ENCODE results near the gene IFT20.
"Not testable (repeated sequence)": the region's sequence is repeated elsewhere in the genome, so short reads cannot be mapped to it uniquely, and the experiment has no call there.

Gene IFT20

DNA sequence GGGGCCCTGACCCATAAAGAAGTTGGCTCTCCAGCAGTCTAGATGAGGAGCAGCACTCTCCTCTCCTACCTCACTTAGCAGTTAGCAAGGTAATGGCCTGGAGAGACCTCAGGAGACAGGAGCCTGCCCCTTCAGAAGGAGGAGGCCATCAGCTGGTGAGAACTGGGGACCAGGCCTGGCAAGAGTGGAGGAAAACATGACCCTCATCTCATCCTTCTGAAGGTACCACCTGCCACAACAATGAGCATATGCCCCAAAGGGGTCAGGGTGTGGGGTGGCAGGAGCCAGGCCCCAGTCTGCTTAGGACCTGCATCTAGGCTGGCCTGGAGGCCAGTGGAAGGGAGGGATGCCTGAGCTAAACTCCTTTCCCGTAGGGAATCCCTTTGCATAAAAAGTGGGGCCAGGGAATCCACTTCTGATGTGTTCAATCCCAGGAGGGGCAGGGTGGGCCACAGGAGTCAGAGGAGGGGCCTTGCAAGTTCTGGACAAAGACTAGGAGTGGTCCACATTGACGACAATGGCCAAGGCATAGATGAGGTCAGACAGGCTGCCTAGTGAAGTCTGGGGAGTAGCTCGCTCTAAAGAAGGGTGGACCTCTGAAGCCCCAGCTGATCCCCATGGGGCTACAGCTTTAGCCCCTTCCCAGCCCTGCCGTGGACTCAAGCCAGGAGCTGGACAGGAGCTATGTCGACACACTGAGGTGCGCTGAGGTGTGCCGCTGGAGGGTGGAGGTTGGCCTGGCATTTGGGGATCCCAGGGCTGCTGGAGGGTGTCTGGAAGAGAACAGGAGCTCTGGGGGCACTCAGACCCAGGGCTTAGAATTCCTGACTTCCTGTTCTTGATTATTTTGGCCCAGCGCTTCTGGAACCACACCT lies 28.7 kb upstream of the IFT20 start:
- DNase-seq: no peak

DNA sequence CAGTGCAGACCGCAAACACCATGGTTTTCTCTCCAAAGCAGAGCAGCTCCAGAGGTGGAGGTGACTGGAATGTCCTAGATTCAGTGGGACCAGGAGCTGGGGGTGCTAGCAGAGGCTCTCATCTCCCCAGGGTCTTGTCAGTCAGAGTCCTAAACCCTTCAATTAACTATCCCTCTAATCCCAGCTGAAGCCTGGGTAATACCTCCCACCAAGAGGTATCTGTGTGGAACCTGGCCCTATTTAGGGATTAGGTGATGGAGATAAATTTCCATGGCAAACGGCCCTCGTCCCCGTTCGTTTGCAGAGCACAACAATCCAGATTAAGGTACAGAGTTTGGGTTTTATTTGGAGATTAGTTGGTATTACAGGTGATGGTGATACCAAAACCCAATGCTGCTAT lies 27.9 kb upstream of the IFT20 start:
- DNase-seq: no peak

DNA sequence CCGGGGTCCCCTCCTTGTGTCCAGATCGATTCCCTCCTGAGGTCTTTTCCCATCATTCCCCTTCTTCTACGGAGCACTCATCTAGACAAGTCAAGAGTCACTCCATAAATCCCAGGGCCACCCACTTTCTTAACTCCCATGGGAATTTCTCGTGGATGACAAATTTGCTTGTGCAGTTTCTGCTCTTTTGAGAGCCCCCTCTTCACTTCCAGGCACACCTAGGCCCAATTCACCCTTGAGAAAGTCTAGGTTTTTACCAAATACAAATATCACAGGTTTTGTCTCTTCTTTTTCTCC lies 22.6 kb upstream of the IFT20 start:
- DNase-seq: no peak

DNA sequence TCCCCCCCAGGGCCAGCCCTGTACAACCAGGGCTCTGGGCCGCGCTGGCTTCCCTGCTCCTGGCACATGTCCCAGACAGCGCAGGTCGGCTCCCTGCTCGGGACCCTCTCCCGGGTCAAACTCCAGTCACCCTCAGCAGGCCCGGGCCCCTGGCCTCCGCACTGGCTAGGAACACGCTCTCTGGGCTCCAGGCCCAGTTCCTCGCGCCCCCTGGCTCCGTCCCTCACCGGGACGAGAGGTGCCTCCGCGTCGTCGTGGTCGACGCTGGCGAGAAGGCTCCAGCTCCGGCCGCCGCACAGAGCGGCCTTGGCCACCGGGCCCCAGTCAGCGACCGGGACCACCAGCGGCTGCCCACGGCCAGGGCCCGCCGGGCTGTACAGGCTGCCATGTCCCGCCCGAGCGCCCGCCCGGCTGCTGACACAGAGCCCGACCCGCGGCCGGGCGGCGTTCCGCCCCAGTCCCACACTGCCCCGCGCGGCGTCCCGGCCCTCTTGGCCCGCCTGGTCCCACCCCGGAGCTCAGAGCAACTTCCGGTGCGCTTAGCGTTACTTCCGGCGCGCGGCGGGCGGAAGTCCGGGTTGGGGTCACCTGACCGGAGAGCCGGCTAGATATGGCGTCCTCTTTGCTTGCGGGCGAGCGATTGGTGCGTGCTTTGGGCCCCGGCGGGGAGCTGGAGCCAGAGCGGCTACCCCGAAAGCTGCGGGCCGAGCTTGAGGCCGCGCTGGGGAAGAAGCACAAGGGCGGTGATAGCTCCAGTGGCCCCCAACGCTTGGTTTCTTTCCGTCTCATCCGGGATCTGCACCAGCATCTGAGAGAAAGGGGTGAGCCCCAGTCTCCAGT lies 22.0 kb upstream of the IFT20 start, which contains the start of gene POLDIP2:
POLDIP2 (minus strand) TSS at position 467 of the 840 bp plus-strand sequence; CDS start at position 388, 79 bp downstream.
- peak; percentile 98 for DNase-seq

DNA sequence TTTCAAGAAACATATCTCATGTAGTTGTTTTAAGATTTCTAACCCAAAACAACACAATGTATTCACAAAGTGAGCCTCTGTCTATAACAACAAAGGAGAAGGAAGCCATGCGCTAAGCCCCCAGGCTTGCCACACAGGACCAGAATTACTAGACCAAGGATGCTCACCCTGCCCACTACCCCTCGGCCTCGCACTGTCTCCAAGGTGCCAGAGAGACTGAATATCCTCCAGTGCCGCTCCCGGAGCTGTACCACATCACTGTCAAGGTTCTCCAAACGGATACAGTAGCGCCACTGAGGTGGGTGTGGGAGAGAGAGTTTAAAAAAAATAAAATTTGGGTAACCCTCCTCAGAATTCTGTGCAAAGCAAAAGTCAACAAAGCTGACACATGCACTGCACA lies 15.0 kb upstream of the IFT20 start:
- no peak for DNase-seq

DNA sequence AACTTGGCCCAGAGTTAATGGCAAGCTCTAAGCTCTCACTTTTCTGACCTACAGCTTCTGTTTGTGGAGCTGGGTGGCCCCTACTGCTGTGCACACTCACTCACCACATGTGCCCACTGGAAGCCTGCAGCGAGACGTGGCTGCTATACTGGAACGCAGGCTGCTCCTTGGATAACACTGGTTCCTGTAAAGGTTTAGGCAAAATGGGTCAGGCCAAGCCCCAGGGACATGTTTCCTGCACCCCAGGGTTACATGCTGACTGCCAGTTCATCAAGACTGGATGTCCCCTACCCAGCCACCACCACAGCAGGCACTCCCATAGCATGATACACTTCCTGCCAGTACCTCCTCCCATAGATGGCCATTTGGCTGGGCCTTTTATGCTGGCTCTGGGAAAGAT lies 13.7 kb upstream of the IFT20 start:
- DNase-seq: no peak

DNA sequence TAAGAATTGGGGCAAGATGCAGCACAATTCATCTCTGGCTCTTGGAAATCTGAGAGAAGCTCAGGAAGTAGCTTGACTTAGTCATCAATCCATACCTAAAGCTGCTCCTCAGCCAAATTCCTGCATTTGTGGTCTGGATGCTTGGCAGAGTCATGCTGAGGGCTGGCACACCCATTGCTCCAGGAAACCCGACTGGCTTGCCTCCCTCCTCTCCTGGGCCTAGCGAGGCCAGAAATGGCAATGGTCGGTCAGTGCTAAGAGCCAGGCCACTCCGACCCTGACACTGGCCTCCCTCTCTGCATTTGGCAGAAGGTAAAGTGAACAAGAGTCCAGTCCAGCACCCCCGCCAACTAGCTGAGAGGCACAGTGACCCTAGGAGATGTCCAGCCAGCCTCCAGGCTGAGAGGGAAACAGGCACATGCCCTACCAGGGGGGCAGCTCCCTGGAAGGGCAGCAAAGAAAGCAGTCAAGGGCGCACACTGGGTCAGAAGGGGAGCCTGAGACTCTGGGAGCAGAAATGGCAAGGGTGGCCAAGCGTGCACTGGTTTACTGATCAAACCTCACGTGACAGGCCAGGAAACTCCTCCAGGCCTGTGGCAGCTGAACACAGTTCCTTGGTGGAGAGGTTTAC lies 12.1 kb upstream of the IFT20 start:
- no peak for DNase-seq

DNA sequence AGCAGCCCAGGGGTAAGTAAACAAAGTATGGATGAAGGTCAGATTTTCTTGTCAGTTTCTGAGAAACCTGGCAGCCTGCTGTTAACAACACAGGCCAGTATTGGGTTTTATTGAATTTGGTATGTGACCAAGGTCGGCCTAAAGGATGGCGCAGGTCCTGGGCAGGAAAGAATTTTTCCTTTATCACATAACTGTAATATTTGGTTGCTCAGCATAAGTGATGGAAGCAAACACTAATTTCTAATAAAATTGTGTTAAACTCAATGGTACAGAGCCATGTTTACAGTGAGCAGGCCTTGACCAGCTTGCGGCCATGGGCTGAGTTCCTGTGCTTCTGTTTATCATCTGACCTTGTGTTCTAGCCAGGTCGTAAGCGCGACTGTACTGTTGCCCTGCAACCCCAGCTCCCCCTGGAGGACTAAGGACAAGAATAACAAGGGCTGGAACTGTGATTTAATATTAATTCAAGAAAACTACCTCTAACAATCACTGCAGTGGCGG lies 11.5 kb upstream of the IFT20 start:
- DNase-seq: peak; percentile 16

DNA sequence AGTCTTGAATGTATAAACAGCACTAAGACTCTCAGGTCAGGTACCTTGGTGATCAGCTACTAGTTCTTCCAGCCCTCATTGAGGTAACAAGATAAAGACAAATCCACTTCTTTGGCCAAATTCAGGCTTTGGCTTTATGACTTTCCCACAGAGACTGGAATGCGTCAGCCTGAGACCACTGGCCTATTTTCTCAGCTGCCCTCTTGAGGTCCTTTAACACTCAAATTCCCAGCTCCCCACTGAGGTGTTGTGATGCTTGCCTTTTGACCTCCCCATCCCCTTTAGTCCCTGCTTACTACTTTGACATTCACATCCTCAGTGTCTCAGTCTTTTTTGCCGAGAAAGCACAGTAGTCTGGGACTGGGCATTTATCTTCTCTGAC lies 10.9 kb upstream of the IFT20 start:
- DNase-seq: no peak

DNA sequence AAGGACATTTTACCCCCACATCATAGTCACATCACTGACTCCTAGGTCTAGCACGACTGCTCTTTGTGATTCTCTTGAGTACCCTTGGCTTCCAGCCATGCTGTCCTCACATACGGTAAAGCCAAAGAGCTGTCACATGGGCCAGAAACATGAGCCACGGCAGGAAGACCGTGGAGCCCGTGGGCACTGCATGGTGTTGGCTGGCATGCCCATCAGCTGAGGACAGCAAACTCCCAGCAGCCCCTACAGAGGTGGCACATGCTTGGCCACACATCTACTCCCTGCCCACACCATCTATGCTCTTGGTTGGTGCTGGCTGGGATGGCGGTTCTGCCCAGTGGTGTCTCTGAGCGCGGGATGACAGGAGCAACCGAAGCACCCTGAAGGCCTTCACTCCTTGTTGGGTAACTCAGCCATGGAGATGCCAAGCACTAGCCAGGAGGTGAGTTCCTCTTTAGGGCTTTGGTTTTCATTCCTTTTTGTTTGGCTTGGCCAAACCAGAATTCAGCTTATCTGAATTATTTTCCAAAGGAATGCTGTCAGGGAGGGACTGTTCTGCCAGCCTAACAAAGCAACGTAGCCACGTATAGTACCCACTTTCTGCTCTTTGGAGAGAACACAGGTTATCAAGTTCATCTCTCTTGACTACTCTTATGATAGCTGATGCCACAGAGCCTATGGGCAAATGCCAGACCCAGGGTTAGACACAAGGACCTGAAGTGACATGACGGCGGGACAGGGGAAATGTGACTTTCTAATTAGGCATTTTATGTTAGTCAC lies 10.3 kb upstream of the IFT20 start:
- no peak for DNase-seq

DNA sequence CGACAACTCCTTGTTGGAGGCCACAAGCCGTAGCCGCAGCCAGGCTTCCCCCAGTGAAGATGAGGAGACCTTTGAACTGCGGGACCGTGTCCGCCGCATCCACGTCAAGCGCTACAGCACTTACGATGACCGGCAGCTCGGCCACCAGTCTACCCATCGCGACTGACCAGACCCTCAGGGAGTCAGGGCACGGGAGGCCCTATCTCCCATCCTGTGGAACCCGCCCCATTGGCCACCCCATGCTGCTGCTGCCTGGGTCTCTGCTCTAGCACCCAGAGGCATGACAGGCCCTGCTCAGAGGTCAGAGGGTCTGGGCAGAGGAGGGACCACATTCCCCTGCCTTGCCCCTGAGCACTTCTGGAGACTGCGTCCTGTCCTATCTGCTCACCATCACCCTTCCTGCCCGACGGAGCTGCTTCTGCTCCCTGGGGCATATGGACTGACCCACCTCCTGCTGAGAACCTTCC lies 9.2 kb upstream of the IFT20 start:
- DNase-seq: no peak

DNA sequence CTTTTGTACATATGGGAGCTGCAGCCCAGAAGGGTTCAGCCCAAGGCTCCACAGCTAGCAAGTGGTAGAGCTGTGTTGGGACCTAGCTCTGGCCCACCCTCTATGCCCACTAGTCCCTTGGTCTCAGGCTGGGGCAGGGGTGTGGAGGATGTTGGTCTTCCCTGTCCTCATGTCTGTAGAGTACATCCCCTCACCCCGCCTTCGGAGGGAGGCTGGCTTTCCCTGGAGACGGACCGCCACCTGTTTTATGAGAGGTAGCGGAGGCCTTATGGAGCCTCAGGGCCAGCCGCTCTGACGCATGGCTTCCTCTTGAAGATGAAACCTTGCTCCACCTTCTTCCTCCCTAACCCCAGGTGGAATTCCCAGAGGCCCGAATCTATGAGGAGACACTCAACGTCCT lies 8.7 kb upstream of the IFT20 start:
- DNase-seq: no peak

DNA sequence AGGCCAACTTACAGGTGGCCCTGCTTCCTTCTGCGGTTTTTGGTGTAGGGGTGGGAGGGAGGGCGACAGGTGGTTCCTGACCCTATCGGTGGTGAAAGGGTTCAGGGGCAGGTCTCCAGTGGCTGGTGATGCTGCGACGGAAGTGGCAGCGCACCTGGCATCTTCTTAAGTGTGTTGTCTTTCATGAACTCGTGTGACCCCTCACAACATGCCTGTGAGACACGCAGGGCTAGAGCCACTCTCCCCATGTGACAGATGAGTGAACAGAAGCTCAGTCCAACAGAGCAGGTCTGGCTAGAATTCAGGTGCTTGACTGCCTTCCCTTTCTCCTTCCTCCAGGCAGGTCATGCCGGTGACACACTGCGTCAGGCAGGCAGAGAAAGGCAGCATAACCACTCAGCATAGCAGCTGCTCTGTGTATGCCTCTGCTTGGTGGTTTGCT lies 8.2 kb upstream of the IFT20 start:
- no peak for DNase-seq

DNA sequence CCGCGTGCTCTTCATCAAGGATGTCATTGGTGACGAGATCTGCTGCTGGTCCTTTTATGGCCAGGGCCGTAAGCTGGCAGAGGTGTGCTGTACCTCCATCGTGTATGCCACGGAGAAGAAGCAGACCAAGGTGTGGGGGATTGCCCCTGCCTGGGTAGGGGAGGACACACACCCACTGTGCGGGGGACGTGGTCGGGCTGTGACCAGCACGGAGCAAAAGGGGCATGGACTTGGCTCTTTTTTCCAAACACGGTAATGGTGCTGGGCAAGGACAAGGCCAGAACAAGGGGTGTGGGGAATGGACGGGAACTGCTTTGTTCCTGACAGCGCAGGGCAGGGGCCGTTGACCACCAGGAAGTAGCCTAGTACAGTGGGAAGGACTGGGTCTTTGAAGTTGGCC lies 7.0 kb upstream of the IFT20 start:
- DNase-seq: no peak

DNA sequence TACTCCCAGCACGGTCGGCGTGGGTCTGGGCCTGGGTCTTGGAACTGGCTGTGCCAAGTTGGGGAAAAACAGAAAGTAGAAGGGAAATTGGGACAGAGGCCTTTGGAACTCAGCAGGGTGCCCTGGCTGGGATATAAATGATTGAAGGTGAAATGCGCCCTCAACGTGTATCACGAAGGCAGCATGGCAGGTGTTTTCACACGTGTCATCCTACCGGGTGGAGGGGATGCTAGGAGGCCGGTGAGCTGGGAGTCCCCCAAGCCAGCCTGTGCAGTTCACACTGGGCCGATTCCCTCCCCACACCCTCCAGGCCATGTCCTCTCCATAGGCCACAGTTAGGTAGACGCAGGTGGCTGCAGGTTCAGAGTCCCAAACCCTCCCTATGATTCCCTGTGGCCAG lies 6.2 kb upstream of the IFT20 start:
- no peak for DNase-seq

DNA sequence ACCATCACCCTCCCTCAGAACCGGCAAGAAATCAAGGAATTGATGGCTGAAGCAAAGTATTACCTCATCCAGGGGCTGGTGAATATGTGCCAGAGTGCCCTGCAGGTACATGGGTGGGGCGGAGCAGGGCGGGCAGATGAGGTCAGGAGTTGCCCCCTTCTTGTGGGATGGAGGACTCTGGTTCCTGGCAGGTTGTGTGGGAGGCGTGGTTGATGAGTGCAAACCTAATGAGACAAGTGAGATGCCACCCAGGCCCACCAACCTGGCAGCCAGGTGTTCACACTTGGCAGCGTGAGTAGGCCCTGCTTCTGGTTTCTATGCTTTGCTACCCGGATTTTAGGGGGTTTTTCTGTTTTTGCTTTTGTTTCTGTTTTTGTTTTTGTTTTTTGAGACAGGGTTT lies 5.1 kb upstream of the IFT20 start:
- no peak for DNase-seq

DNA sequence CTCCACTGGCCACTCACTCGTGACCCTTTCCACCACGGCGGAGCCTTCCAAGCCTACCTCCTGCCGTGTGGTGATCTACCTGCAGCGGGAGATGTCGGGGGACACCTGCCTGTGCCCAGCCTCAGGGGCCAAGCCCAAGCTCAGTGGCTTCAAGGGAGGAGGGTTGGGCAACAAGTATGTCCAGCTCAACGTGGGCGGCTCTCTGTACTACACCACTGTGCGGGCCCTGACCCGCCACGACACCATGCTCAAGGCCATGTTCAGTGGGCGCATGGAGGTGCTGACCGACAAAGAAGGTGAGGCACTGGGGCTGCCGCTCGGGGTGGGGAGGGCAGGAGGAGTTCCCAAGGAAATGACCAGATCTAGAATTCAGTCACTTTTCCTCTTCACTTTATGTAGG lies 4.2 kb upstream of the IFT20 start:
- DNase-seq: no peak

DNA sequence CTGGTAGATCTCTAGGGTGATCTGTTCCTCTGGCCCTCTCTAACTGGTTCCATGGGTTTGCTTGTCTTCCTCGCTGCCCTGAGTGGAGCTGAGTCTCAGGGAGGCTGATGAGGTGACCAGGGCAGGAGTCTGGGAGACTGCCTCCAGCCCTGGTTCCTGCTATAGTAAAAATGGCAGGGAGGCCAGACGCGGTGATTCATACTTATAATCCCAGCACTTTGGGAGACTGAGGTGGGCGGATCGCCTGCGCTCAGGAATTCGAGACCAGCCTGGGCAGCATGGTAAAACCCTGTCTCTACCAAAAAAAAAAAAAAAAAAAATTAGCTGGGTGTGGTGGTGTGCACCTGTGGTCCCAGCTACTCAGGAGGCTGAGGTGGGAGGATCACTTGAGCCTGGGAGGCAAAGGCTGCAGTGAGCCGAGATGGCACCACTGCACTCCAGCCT lies 3.5 kb upstream of the IFT20 start:
- DNase-seq: not testable (repeated sequence)

DNA sequence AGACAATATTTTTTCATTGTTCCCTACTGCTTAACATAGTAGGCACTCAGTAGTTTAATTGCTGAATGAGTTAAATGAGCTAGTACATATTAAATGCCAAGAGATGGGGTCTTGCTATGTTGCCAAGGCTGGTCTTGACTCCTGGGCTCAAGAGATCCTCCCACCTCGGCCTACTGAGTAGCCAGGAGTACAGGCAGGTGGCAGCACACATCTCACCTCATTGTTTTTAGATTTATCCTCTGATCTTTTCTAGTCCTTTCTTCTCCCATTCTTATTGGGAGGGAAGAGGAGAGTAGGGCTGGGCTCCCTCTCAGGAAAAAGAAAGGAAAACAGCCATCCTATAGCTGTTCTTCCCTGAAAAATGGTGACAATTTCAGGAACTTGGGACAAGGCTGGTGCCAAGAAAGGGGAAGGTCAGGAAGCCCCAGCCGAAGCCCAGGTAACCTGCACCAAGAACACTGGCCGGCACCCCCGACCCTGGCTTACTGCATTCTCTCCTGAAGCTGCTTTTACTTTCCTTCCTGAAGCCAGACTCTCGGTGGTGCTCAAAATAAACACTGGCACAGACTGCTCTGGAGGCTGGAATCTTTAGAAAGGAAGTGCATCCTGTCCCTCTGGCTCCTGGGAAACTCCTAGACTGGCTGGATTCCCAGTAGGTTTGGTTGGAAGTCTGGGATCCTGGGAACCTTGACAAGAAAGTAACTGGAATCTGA lies 2.9 kb upstream of the IFT20 start:
- no peak for DNase-seq

DNA sequence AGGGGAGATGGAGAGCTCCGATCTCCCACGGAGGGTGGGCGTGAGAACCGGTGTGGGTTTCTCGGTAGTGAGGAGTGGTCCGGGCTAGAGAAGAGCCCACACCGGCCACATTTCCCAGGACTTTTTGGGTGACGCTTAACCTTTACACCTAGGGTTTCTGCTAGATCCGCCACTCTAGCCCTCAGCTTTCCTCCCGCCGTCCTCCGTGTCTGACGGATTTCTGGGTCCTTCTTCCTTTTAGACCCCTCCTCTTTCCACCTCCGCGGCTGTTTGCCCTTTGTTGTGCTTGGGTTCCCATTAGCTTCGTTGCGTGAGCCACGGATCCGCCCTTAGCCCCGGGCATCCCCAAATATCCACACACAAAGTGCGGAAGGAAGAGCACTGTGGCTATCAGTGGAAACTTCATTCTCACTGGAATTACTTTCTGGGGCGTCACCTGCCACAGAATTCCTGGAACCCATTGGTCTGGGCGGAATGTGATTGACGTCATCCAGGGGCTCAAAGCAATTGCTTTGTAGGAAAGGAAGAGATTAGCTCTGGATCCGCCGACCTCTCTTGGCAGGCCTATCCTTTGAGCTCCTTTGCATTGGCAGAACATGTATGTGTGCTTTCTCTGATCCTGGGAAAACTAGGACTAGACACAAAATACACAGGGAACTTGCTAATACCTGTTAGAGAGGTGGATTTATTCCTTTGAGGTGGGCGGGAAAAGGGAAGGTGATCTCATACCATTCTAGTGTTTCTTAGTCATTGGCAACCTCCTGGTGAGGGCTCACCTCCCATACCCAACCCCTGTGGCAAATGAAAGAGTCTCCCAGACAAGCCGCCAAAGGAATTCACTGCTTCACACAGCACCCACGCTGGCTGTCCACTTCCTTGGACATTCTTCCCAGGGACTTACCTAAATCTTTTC lies 943 bp upstream of the IFT20 start:
- DNase-seq: peak; percentile 79
